Neural cell (in vitro differentiated cells): Measurements from ENCODE around the gene SMTN. TPM values are rescaled to one million over a fixed set of nuclear protein-coding genes. Genes with fewer than 3 reads are reported as not detected.

ENCODE experiments used
- H2AFZ ChIP-seq: fragments of 200-600, 300-800 bp; sonication (generic), shearing (Covaris generic); 2 replicates; pipeline ENCODE4 v1.6.0; 2014; ENCODE audit warnings: low read depth, mild to moderate bottlenecking, antibody characterized with exemption, low read length, moderate library complexity
- H3F3A ChIP-seq: fragments of 200-600 bp; shearing (Covaris generic); 2 replicates; pipeline ENCODE4 v1.6.1; 2016; ENCODE audit warnings: mild to moderate bottlenecking, moderate library complexity, mixed read lengths, antibody characterized with exemption, low read length; ENCODE audit not compliant: insufficient read depth, poor library complexity, severe bottlenecking
- H3K27ac ChIP-seq: fragments of 200-600, 300-800 bp; sonication (generic), shearing (Covaris generic); 2 replicates; pipeline ENCODE4 v1.5.1; 2014; ENCODE audit warnings: mild to moderate bottlenecking, low read length, moderate library complexity
- H3K27me3 ChIP-seq: fragments of 300-800, 200-600 bp; sonication (generic), shearing (Covaris generic); 2 replicates; pipeline ENCODE4 v1.6.0; 2014; ENCODE audit warnings: mild to moderate bottlenecking, low read depth, low read length, moderate library complexity; ENCODE audit not compliant: insufficient read depth
- H3K36me3 ChIP-seq: fragments of 300-800, 200-600 bp; sonication (generic), shearing (Covaris generic); 2 replicates; pipeline ENCODE4 v1.5.1; 2014; ENCODE audit warnings: mild to moderate bottlenecking, antibody characterized with exemption, low read length, moderate library complexity; ENCODE audit not compliant: insufficient read depth
- H3K4me2 ChIP-seq: fragments of 300-800, 200-600 bp; sonication (generic), shearing (Covaris generic); 2 replicates; pipeline ENCODE4 v1.6.0; 2014; ENCODE audit warnings: mild to moderate bottlenecking, low read length
- H3K4me3 ChIP-seq: fragments of 300-800, 200-600 bp; sonication (generic), shearing (Covaris generic); 2 replicates; pipeline ENCODE4 v1.5.1; 2014; ENCODE audit warnings: mild to moderate bottlenecking, low read length, moderate library complexity
- H3K79me2 ChIP-seq: fragments of 200-600 bp; shearing (Covaris generic); replicated peaks from 2 replicates; pipeline ENCODE4 v1.6.0; 2014; ENCODE audit warnings: mild to moderate bottlenecking, low read length, moderate library complexity; ENCODE audit not compliant: insufficient read depth
- H3K9ac ChIP-seq: fragments of 300-800, 200-600 bp; sonication (generic), shearing (Covaris generic); 2 replicates; pipeline ENCODE4 v1.6.1; 2016; ENCODE audit warnings: mild to moderate bottlenecking, low read length, mixed read lengths
- H3K9me2 ChIP-seq: fragments of 200-600 bp; shearing (Covaris generic); 2 replicates; pipeline ENCODE4 v1.6.1; 2016; ENCODE audit warnings: mild to moderate bottlenecking, low read length, mixed read lengths; ENCODE audit not compliant: insufficient read depth
- H3K9me3 ChIP-seq: fragments of 200-600, 300-800 bp; sonication (generic), shearing (Covaris generic); 2 replicates; pipeline ENCODE4 v1.6.1; 2016; ENCODE audit warnings: mild to moderate bottlenecking, mixed run types, low read length, moderate library complexity, mixed read lengths
- H4K20me1 ChIP-seq: fragments of 200-600 bp; shearing (Covaris generic); 2 replicates; pipeline ENCODE4 v1.6.1; 2016; ENCODE audit warnings: mild to moderate bottlenecking, mixed run types; ENCODE audit not compliant: insufficient read depth
- EP300 ChIP-seq: fragments of 450-650 bp; conservative IDR thresholded peaks from 2 replicates; pipeline ENCODE4 v1.6.1; 2014; ENCODE audit warnings: antibody characterized with exemption, mild to moderate bottlenecking, moderate library complexity; ENCODE audit not compliant: poor library complexity, severe bottlenecking
- EZH2 ChIP-seq: fragments of 200-600, 300-800 bp; shearing (Covaris generic), sonication (generic); IDR thresholded peaks from 2 replicates; pipeline ENCODE4 v1.6.1; 2014; ENCODE audit warnings: antibody characterized with exemption, low read length, borderline replicate concordance, mild to moderate bottlenecking; ENCODE audit not compliant: insufficient read depth, poor library complexity, severe bottlenecking
- MXI1 ChIP-seq: fragments of 450-650 bp; conservative IDR thresholded peaks from 2 replicates; pipeline ENCODE4 v1.6.1; 2014; ENCODE audit warnings: antibody characterized with exemption, mild to moderate bottlenecking; ENCODE audit not compliant: poor library complexity, severe bottlenecking
- POLR2AphosphoS5 ChIP-seq: IDR thresholded peaks from 2 replicates; pipeline ENCODE4 v1.6.1; 2012
- RAD21 ChIP-seq: fragments of 450-650 bp; conservative IDR thresholded peaks from 2 replicates; pipeline ENCODE4 v1.6.1; 2014; ENCODE audit warnings: antibody characterized with exemption, mild to moderate bottlenecking, moderate library complexity
- SMC3 ChIP-seq: fragments of 450-650 bp; conservative IDR thresholded peaks from 2 replicates; pipeline ENCODE4 v1.6.1; 2014; ENCODE audit warnings: antibody characterized with exemption, mild to moderate bottlenecking, moderate library complexity; ENCODE audit not compliant: poor library complexity
- TAF1 ChIP-seq: IDR thresholded peaks from 2 replicates; pipeline ENCODE4 v1.6.1; 2012; ENCODE audit warnings: low read depth
- polyA plus RNA-seq: library from polyadenylated mRNA; depleted of rRNA; stranded (reverse); fragments of >200 nt; gene quantifications from 2 replicates; pipeline ENCODE4 v1.2.3, GENCODE V29; 2014
- TF ChIP-seq, protein P1 (sequence below): fragments of 450-650 bp; IDR thresholded peaks from 2 replicates; pipeline ENCODE4 v1.5.1; 2014; ENCODE audit warnings: antibody characterized with exemption, mild to moderate bottlenecking, moderate library complexity; ENCODE audit not compliant: poor library complexity, severe bottlenecking
- TF ChIP-seq, protein P2 (sequence below): IDR thresholded peaks from 2 replicates; pipeline ENCODE4 v1.6.1; 2012; ENCODE audit warnings: borderline replicate concordance

SMTN gene
- polyA plus RNA-seq, 1 donor from 2014 or later, result 3.4 TPM

GRCh38 chr22:31130873-31131272, 49.8 kb downstream of the SMTN start:
- Histone ChIP-seq H3K79me2 (no peaks in the 10 kb centered on the region), H3K27ac (no peak overlapping the region), H2AFZ (no peak overlapping the region), H4K20me1 (no peaks in the 10 kb centered on the region), H3K36me3 (no peaks in the 10 kb centered on the region), H3K4me3 (no peak overlapping the region), H3K9me2 (no peaks in the 10 kb centered on the region), H3K27me3 (no peaks in the 10 kb centered on the region), H3K9me3 (no peaks in the 10 kb centered on the region), H3F3A (no peaks in the 10 kb centered on the region), H3K4me2 (no peak overlapping the region), H3K9ac (no peak overlapping the region)
- TF ChIP-seq SMC3 (no peak), POLR2AphosphoS5 (no peak), EP300 (no peak), RAD21 (no peak), TAF1 (no peak), EZH2 (no peak), MXI1 (no peak)
- TF ChIP-seq, protein P1, sequence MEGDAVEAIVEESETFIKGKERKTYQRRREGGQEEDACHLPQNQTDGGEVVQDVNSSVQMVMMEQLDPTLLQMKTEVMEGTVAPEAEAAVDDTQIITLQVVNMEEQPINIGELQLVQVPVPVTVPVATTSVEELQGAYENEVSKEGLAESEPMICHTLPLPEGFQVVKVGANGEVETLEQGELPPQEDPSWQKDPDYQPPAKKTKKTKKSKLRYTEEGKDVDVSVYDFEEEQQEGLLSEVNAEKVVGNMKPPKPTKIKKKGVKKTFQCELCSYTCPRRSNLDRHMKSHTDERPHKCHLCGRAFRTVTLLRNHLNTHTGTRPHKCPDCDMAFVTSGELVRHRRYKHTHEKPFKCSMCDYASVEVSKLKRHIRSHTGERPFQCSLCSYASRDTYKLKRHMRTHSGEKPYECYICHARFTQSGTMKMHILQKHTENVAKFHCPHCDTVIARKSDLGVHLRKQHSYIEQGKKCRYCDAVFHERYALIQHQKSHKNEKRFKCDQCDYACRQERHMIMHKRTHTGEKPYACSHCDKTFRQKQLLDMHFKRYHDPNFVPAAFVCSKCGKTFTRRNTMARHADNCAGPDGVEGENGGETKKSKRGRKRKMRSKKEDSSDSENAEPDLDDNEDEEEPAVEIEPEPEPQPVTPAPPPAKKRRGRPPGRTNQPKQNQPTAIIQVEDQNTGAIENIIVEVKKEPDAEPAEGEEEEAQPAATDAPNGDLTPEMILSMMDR, result no peak
- TF ChIP-seq, protein P2, sequence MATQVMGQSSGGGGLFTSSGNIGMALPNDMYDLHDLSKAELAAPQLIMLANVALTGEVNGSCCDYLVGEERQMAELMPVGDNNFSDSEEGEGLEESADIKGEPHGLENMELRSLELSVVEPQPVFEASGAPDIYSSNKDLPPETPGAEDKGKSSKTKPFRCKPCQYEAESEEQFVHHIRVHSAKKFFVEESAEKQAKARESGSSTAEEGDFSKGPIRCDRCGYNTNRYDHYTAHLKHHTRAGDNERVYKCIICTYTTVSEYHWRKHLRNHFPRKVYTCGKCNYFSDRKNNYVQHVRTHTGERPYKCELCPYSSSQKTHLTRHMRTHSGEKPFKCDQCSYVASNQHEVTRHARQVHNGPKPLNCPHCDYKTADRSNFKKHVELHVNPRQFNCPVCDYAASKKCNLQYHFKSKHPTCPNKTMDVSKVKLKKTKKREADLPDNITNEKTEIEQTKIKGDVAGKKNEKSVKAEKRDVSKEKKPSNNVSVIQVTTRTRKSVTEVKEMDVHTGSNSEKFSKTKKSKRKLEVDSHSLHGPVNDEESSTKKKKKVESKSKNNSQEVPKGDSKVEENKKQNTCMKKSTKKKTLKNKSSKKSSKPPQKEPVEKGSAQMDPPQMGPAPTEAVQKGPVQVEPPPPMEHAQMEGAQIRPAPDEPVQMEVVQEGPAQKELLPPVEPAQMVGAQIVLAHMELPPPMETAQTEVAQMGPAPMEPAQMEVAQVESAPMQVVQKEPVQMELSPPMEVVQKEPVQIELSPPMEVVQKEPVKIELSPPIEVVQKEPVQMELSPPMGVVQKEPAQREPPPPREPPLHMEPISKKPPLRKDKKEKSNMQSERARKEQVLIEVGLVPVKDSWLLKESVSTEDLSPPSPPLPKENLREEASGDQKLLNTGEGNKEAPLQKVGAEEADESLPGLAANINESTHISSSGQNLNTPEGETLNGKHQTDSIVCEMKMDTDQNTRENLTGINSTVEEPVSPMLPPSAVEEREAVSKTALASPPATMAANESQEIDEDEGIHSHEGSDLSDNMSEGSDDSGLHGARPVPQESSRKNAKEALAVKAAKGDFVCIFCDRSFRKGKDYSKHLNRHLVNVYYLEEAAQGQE, result no peak

GRCh38 chr22:31133911-31134310, 52.8 kb downstream of the SMTN start:
- Histone ChIP-seq H3K9me2 (no peaks in the 10 kb centered on the region), H3K36me3 (no peaks in the 10 kb centered on the region), H3K79me2 (no peaks in the 10 kb centered on the region), H3K4me3 (no peak overlapping the region), H3K27me3 (no peaks in the 10 kb centered on the region), H3K9ac (no peak overlapping the region), H3K9me3 (no peaks in the 10 kb centered on the region), H3K4me2 (no peak overlapping the region), H4K20me1 (no peaks in the 10 kb centered on the region), H3F3A (no peaks in the 10 kb centered on the region), H2AFZ (no peak overlapping the region), H3K27ac (no peak overlapping the region)
- TF ChIP-seq, protein P1, result no peak
- TF ChIP-seq TAF1, result no peak
- TF ChIP-seq EP300, result no peak
- no peak for TF ChIP-seq POLR2AphosphoS5
- no peak for TF ChIP-seq EZH2
- TF ChIP-seq, protein P2, result no peak
- no peak for TF ChIP-seq SMC3
- no peak for TF ChIP-seq RAD21
- no peak for TF ChIP-seq MXI1
